Lung (tissue), 12 donors: ENCODE results near the gene HK1. TPM values are rescaled to one million over a fixed set of nuclear protein-coding genes. Genes with fewer than 3 reads are reported as not detected.

Experiments
- ATAC-seq: fragments of 200-7000 bp; cut with Tn5 transposase; one replicate; pipeline ENCODE4 v1.9.1; 2020; ENCODE audit warnings: moderate number of reproducible peaks; ENCODE audit not compliant: insufficient read depth, low FRiP score
- DNase-seq, 3 donors: peaks; one replicate each; pipeline ENCODE4 v3.0.0-alpha.2; 2013 to 2017
- H3K27ac ChIP-seq, 2 donors: one replicate each; pipeline ENCODE4 v1.5.1; 2013; ENCODE audit warnings: mild to moderate bottlenecking in 2 of 2, moderate library complexity in 2 of 2, control low read depth in 1 of 2, inconsistent platforms in 1 of 2, low read depth in 1 of 2, low read length in 1 of 2
- H3K27me3 ChIP-seq, 3 donors: one replicate each; pipeline ENCODE4 v1.5.1; 2013; ENCODE audit warnings: low read length in 2 of 3; ENCODE audit not compliant: control insufficient read depth in 3 of 3, insufficient read depth in 3 of 3
- H3K36me3 ChIP-seq, 4 donors: one replicate each; pipeline ENCODE4 v1.5.1; 2013; ENCODE audit warnings: low read length in 4 of 4, mild to moderate bottlenecking in 1 of 4, moderate library complexity in 1 of 4; ENCODE audit not compliant: control insufficient read depth in 4 of 4, insufficient read depth in 4 of 4
- H3K4me1 ChIP-seq, 5 donors: one replicate each; pipeline ENCODE4 v1.5.1; 2013; ENCODE audit warnings: low read length in 5 of 5, mild to moderate bottlenecking in 2 of 5, moderate library complexity in 1 of 5; ENCODE audit not compliant: control insufficient read depth in 5 of 5, insufficient read depth in 5 of 5
- H3K4me3 ChIP-seq: one replicate; pipeline ENCODE4 v1.5.1; 2013; ENCODE audit warnings: mild to moderate bottlenecking, control low read depth, moderate library complexity
- H3K9ac ChIP-seq, 2 donors: one replicate each; pipeline ENCODE4 v1.5.1; 2013; ENCODE audit warnings: low read length in 2 of 2, control low read depth in 1 of 2; ENCODE audit not compliant: insufficient read depth in 1 of 2
- H3K9me3 ChIP-seq, 4 donors: one replicate each; pipeline ENCODE4 v1.5.1; 2013; ENCODE audit warnings: low read length in 3 of 4, mild to moderate bottlenecking in 1 of 4, moderate library complexity in 1 of 4; ENCODE audit not compliant: control insufficient read depth in 4 of 4, insufficient read depth in 3 of 4
- WGBS, 2 donors: extraction: QIAGEN DNeasy Blood & Tissue Kit; methylation state at CpG; one replicate each; pipeline ENCODE4 v1.1.7; 2013; 5-methylcytosine and 5-hydroxymethylcytosine counted together
- polyA plus RNA-seq, 2 donors: library from polyadenylated mRNA; stranded (reverse); fragments of 200-250 nt; gene quantifications; one replicate each; pipeline ENCODE4 v1.2.1, GENCODE V29; 2013
- total RNA-seq, 2 donors: library from RNA; depleted of rRNA in 1 of 2; stranded (reverse); fragments of >200 nt in 1 of 2; gene quantifications; one replicate each; pipeline ENCODE4 v1.2.1, GENCODE V29; 2014 to 2021
- TF ChIP-seq, protein P1 (sequence below): IDR thresholded peaks from 2 replicates; pipeline ENCODE4 v1.5.1; 2012; ENCODE audit warnings: mild to moderate bottlenecking; ENCODE audit errors: control extremely low read depth, extremely low read depth
- donor health status: control.
- donor health status: control.
- donor health status: Bipolar disorder and iron deficiency.
- donor health status: healthy.
- donor health status: DM: yes; HTN: yes; CAD: no.

The HK1 gene
- total and polyA plus RNA-seq, 4 donors = 33.6 to 120 (median 78.0) TPM

- H3K36me3 ChIP-seq = peaks cover 0 to 37% (median 6%) of the 10 kb centered on the region in 4 donors
These were observed 122.6 kb downstream of the HK1 start for GRCh38 chr10:69400936-69401335.

GRCh38 chr10:69401416-69401815 lies 123.1 kb downstream of the HK1 start:
- no peaks in the 10 kb centered on the region for H3K9me3 ChIP-seq
- no peaks in the 10 kb centered on the region for H3K27me3 ChIP-seq
- DNase-seq (no peak), ATAC-seq (no peak)
- TF ChIP-seq, protein P1, sequence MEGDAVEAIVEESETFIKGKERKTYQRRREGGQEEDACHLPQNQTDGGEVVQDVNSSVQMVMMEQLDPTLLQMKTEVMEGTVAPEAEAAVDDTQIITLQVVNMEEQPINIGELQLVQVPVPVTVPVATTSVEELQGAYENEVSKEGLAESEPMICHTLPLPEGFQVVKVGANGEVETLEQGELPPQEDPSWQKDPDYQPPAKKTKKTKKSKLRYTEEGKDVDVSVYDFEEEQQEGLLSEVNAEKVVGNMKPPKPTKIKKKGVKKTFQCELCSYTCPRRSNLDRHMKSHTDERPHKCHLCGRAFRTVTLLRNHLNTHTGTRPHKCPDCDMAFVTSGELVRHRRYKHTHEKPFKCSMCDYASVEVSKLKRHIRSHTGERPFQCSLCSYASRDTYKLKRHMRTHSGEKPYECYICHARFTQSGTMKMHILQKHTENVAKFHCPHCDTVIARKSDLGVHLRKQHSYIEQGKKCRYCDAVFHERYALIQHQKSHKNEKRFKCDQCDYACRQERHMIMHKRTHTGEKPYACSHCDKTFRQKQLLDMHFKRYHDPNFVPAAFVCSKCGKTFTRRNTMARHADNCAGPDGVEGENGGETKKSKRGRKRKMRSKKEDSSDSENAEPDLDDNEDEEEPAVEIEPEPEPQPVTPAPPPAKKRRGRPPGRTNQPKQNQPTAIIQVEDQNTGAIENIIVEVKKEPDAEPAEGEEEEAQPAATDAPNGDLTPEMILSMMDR = no peak
- no peak overlapping the region for H3K27ac ChIP-seq
- H3K36me3 ChIP-seq = peaks cover 0 to 36% (median 6%) of the 10 kb centered on the region in 4 donors
- WGBS, 2 donors = 77 to 83% methylated on average over 11 of the region's 11 CpGs
- H3K9ac ChIP-seq = no peak overlapping the region
- no peak overlapping the region for H3K4me3 ChIP-seq
- peaks cover 0 to 23% (median 8%) of the 10 kb centered on the region in 5 donors for H3K4me1 ChIP-seq

More at GRCh38 chr10:69400936-69401335, 122.6 kb downstream of the HK1 start:
- no peak overlapping the region for H3K27ac ChIP-seq
- no peaks in the 10 kb centered on the region for H3K9me3 ChIP-seq
- DNase-seq (no peak), ATAC-seq (no peak)
- H3K9ac ChIP-seq = no peak overlapping the region
- H3K27me3 ChIP-seq = no peaks in the 10 kb centered on the region
- H3K4me3 ChIP-seq = no peak overlapping the region
- peaks cover 0 to 23% (median 5%) of the 10 kb centered on the region in 5 donors for H3K4me1 ChIP-seq
- TF ChIP-seq, protein P1 = no peak
- WGBS, 2 donors = 89 to 95% methylated on average over 23 of the region's 23 CpGs

DNA sequence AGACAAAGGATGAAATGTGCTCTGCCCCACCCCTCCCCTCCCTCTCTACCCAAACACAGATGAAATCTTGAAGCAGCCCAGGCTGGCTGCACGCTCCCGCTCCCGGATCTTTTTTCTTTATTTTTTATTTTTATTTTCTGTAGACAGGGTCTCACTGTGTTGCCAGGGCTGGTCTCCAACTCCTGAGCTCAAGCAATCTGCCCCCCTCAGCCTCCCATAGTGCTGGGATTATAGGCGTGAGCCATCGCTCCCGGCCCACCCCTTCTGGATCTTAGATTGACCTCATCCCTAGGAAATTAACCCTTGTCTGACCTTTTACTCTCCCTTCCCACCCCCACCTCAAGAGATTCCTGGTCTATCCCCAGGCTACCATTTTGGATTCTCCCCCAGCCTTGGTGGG lies 124.1 kb downstream of the HK1 start:
- DNase-seq (no peak), ATAC-seq (no peak)
- Histone ChIP-seq H3K4me3 (no peak overlapping the region), H3K27ac (no peak overlapping the region), H3K9ac (no peak overlapping the region), H3K9me3 (no peaks in the 10 kb centered on the region), H3K36me3 (peaks cover 0 to 32% (median 6%) of the 10 kb centered on the region in 4 donors), H3K27me3 (no peaks in the 10 kb centered on the region), H3K4me1 (peaks cover 0 to 29% (median 16%) of the 10 kb centered on the region in 5 donors)
- TF ChIP-seq, protein P1 = no peak
- 76 to 92% methylated on average over 6 of the region's 6 CpGs for WGBS, 2 donors

GRCh38 chr10:69403066-69403465 lies 124.8 kb downstream of the HK1 start:
- Histone ChIP-seq H3K9me3 (no peaks in the 10 kb centered on the region), H3K36me3 (peaks cover 0 to 32% (median 6%) of the 10 kb centered on the region in 4 donors), H3K9ac (no peak overlapping the region), H3K27me3 (no peaks in the 10 kb centered on the region), H3K27ac (no peak overlapping the region), H3K4me3 (no peak overlapping the region), H3K4me1 (peaks cover 0 to 34% (median 19%) of the 10 kb centered on the region in 5 donors)
- 82 to 100% methylated on average over 1 of the region's 1 CpG for WGBS, 2 donors
- ATAC-seq = no peak
- no peak for DNase-seq
- TF ChIP-seq, protein P1 = no peak
